Upper lobe of left lung (tissue), 6 donors: Measurements from ENCODE around the gene FGF21. TPM values are rescaled to one million over a fixed set of nuclear protein-coding genes. Genes with fewer than 3 reads are reported as not detected.

Experiments
- ATAC-seq, 2 donors: fragments of 200-7000 bp; cut with Tn5 transposase; one replicate each; pipeline ENCODE4 v1.9.1; 2022; ENCODE audit warnings: mild to moderate bottlenecking in 2 of 2, moderate library complexity in 2 of 2; ENCODE audit not compliant: low FRiP score in 2 of 2
- DNase-seq, 2 donors: peaks; one replicate each; pipeline ENCODE4 v3.0.0-alpha.2; 2019 to 2020
- H3K27ac ChIP-seq, 4 donors: fragments of 200-600 bp; sonication (generic); one replicate each; pipeline ENCODE4 v1.5.1; 2016 to 2019
- H3K27me3 ChIP-seq, 4 donors: fragments of 200-600 bp; sonication (generic); one replicate each; pipeline ENCODE4 v1.5.1; 2017 to 2019
- H3K36me3 ChIP-seq, 4 donors: fragments of 200-600 bp; sonication (generic); one replicate each; pipeline ENCODE4 v1.5.1; 2016 to 2019
- H3K4me1 ChIP-seq, 4 donors: fragments of 200-600 bp; sonication (generic); one replicate each; pipeline ENCODE4 v1.5.1; 2018 to 2019
- H3K4me3 ChIP-seq, 4 donors: fragments of 200-600 bp; sonication (generic); one replicate each; pipeline ENCODE4 v1.5.1; 2017 to 2019; ENCODE audit warnings: mild to moderate bottlenecking in 2 of 4, moderate library complexity in 1 of 4
- H3K9me3 ChIP-seq, 4 donors: fragments of 200-600 bp; sonication (generic); one replicate each; pipeline ENCODE4 v1.5.1; 2018 to 2019
- CTCF ChIP-seq, 6 experiments: fragments of 450-650 bp in 4 of 6; fragments of 200-600 bp in 2 of 6; sonication (generic) in 2 of 6; IDR thresholded peaks; one replicate each; pipeline ENCODE4 v1.5.1; 2016 to 2019; ENCODE audit warnings: antibody characterized with exemption in 6 of 6
- EP300 ChIP-seq, 4 donors: sonication (generic); formaldehyde crosslinking; IDR thresholded peaks; one replicate each; pipeline ENCODE4 v1.5.1; 2017; ENCODE audit warnings: antibody characterized with exemption in 4 of 4, control low read depth in 2 of 4
- POLR2A ChIP-seq, 4 donors: fragments of 450-650 bp; IDR thresholded peaks; one replicate each; pipeline ENCODE4 v1.5.1; 2016 to 2017; ENCODE audit warnings: antibody characterized with exemption in 4 of 4, mild to moderate bottlenecking in 2 of 4
- POLR2AphosphoS5 ChIP-seq, 2 donors: sonication (generic); formaldehyde crosslinking; IDR thresholded peaks; one replicate each; pipeline ENCODE4 v1.5.1; 2017; ENCODE audit warnings: antibody characterized with exemption in 2 of 2
- WGBS, 2 donors: methylation state at CpG; one replicate each; pipeline ENCODE4 v1.1.5; 2017 to 2018; 5-methylcytosine and 5-hydroxymethylcytosine counted together
- total RNA-seq, 6 donors: library from RNA; depleted of rRNA in 4 of 6; stranded (reverse); fragments of >200 nt in 4 of 6; gene quantifications; one replicate each; pipeline versions ENCODE4 v1.1.0 to v1.2.1, GENCODE V29; 2016 to 2021
- donor health status: DM: no; HTN: no; CAD: no; lungs with moderate emphysema.
- donor health status: DM: no; HTN: yes; CAD: no; lungs with severe emphysema.

Gene FGF21
- total RNA-seq, 6 donors from 2014 or later: not detected

GRCh38 chr19:48793271-48793670, 37.9 kb downstream of the FGF21 start:
- DNase-seq (no peak), ATAC-seq (no peak)
- Histone ChIP-seq H3K27me3 (no peaks in the 10 kb centered on the region), H3K36me3 (peaks cover 0 to 5% (median 0%) of the 10 kb centered on the region in 4 donors), H3K9me3 (no peaks in the 10 kb centered on the region), H3K4me3 (no peak overlapping the region), H3K4me1 (peaks cover 5 to 9% (median 8%) of the 10 kb centered on the region in 4 donors), H3K27ac (no peak overlapping the region)
- 77% methylated on average over 8 of the region's 8 CpGs for WGBS, 2 donors
- TF ChIP-seq EP300 (IDR thresholded peaks at IDR 0.05) (no peak), CTCF (IDR thresholded peaks at IDR 0.05) (no peak), POLR2AphosphoS5 (IDR thresholded peaks at IDR 0.05) (no peak), POLR2A (IDR thresholded peaks at IDR 0.05) (no peak)

DNA sequence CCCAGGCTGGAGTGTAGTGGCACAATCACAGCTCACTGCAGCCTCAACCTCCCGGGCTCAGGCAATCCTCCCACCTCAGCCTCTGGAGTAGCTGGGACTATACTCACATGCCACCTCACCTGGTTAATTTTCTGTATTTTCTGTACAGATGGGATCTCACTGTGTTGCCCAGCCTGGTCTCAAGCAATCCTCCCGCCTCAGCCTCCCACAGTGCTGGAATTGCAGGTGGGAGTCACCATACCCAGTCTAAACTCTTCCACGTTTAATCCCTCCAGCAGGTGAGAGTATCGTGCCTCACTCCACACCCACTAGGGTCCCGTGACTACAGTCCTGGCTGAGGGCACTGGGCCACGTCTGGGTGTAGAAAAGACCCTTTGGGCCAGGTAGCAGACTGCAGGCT, 39.0 kb downstream of the FGF21 start:
- peak overlapping the region in 2 of 4 donors; percentile 73 to 89 for H3K27ac ChIP-seq
- WGBS, 2 donors: 82 to 86% methylated on average over 6 of the region's 6 CpGs

GRCh38 chr19:48795055-48795684, 39.8 kb downstream of the FGF21 start:
- peak overlapping the region in 3 of 4 donors; percentile 42 to 57 (median 54) for H3K4me3 ChIP-seq
- H3K27ac ChIP-seq: peak overlapping the region; percentile 45 to 89 (median 76)
- H3K27me3 ChIP-seq: no peaks in the 10 kb centered on the region
- ATAC-seq (peak; percentile 97 to 99), DNase-seq (peak; percentile 93 to 96)
- H3K36me3 ChIP-seq: peaks cover 0 to 16% (median 7%) of the 10 kb centered on the region in 4 donors
- H3K4me1 ChIP-seq: peaks cover 5 to 9% (median 8%) of the 10 kb centered on the region in 4 donors
- H3K9me3 ChIP-seq: no peaks in the 10 kb centered on the region
- TF ChIP-seq EP300 (IDR thresholded peaks at IDR 0.05) (no peak), POLR2A (IDR thresholded peaks at IDR 0.05) (peak in 1 of 4 donors; percentile 44), POLR2AphosphoS5 (IDR thresholded peaks at IDR 0.05) (peak in 1 of 2 donors; percentile 66), CTCF (IDR thresholded peaks at IDR 0.05) (peak; percentile 86 to 98 (median 96))
- WGBS, 2 donors: 2 to 3% methylated on average over 27 to 38 of the region's 38 CpGs

More for the DNA sequence above, 39.0 kb downstream of the FGF21 start:
- H3K4me1 ChIP-seq: peaks cover 5 to 9% (median 8%) of the 10 kb centered on the region in 4 donors
- TF ChIP-seq POLR2AphosphoS5 (IDR thresholded peaks at IDR 0.05): no peak
- no peak for TF ChIP-seq CTCF (IDR thresholded peaks at IDR 0.05)
- no peaks in the 10 kb centered on the region for H3K27me3 ChIP-seq
- H3K36me3 ChIP-seq: peaks cover 0 to 11% (median 3%) of the 10 kb centered on the region in 4 donors
- no peak for ATAC-seq
- H3K9me3 ChIP-seq: no peaks in the 10 kb centered on the region
- no peak for DNase-seq
- no peak overlapping the region for H3K4me3 ChIP-seq

DNA sequence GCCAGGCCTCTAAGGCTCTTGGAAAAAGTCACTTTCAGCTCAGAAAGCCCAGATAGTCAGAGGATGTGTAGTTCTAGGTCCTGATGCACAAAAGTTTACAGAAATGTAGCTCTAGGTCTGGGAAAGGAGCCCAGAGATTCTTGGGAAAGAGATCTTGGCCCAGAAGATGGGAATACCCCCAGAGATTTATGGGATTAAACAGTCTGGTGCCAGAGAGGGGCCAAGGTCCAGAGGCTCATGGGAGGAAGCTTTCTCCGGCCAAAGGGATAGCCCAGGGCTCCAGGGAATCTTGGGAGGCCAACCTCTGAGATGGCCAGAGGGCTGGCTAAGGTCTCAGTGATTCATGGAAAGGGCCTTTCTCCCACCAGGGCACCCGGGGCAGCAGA, 40.4 kb downstream of the FGF21 start:
- no peaks in the 10 kb centered on the region for H3K27me3 ChIP-seq
- H3K4me1 ChIP-seq: peaks cover 5 to 9% (median 8%) of the 10 kb centered on the region in 4 donors
- WGBS, 2 donors: 67 to 86% methylated on average over 1 of the region's 2 CpGs
- peak overlapping the region in 3 of 4 donors; percentile 42 to 57 (median 54) for H3K4me3 ChIP-seq
- TF ChIP-seq POLR2AphosphoS5 (IDR thresholded peaks at IDR 0.05) (no peak), POLR2A (IDR thresholded peaks at IDR 0.05) (no peak), EP300 (IDR thresholded peaks at IDR 0.05) (no peak), CTCF (IDR thresholded peaks at IDR 0.05) (no peak)
- no peaks in the 10 kb centered on the region for H3K9me3 ChIP-seq
- no peak for DNase-seq
- ATAC-seq: peak in 1 of 2 donors; percentile 6
- peak overlapping the region; percentile 45 to 89 (median 76) for H3K27ac ChIP-seq
- H3K36me3 ChIP-seq: peaks cover 0 to 16% (median 7%) of the 10 kb centered on the region in 4 donors
